ENCODE results near the gene ZXDC.
A peak's percentile ranks its signal among the peaks of the same experiment; 100 is the strongest.

The ZXDC gene

DNA sequence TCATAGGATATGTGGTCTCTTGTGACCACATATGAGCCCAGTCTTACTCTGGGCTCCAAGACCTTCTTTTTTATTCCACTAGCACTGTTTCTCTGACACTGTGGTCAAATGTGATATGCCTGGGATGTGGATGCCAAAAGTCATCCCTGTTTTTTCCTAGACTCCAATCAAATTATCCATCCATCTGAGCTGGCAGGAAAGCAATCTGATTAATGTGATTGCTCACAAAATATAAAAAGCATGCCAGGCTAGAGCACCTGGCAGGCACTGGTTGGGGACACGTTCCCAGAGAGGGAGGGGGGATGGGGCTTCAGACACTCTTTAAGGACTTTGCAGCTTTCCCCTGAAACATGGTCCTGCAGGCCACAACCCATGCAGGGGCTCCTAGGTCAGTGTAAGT, 84.1 kb downstream of the ZXDC start:
- Histone ChIP-seq H3K4me1 (no peaks in the 10 kb centered on the region), H3K27me3 (no peaks in the 10 kb centered on the region), H3K36me3 (no peaks in the 10 kb centered on the region), H3K9me3 (no peaks in the 10 kb centered on the region), H3K4me3 (ENCODE audit: low read depth, low read length) (no peak overlapping the region)
- TF ChIP-seq, protein P1, sequence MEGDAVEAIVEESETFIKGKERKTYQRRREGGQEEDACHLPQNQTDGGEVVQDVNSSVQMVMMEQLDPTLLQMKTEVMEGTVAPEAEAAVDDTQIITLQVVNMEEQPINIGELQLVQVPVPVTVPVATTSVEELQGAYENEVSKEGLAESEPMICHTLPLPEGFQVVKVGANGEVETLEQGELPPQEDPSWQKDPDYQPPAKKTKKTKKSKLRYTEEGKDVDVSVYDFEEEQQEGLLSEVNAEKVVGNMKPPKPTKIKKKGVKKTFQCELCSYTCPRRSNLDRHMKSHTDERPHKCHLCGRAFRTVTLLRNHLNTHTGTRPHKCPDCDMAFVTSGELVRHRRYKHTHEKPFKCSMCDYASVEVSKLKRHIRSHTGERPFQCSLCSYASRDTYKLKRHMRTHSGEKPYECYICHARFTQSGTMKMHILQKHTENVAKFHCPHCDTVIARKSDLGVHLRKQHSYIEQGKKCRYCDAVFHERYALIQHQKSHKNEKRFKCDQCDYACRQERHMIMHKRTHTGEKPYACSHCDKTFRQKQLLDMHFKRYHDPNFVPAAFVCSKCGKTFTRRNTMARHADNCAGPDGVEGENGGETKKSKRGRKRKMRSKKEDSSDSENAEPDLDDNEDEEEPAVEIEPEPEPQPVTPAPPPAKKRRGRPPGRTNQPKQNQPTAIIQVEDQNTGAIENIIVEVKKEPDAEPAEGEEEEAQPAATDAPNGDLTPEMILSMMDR (IDR thresholded peaks at IDR 0.05; ENCODE audit: low read depth, low read length) = no peak
- no peak for DNase-seq

DNA sequence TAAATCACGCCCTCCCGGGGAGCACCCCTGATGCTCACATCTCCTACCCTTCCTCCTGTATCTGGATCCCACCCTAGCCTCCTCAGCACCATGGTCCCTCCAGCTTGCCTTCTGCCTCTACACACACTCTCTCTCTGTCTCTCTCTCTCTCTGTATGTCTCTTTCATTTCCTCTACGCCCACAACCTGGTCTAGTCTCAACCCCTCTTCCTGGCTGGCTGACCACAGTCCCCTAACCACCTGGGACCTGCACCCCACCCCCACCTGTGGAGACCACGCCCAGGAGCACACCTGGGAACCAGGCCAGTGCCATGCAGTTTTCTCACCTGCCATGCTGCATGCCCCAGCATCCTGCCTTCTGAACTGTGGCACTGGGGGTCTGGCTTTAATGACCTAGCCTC, 84.9 kb downstream of the ZXDC start:
- TF ChIP-seq, protein P1 (IDR thresholded peaks at IDR 0.05; ENCODE audit: low read depth, low read length) = no peak
- H3K9me3 ChIP-seq = no peaks in the 10 kb centered on the region
- no peak overlapping the region for H3K4me3 ChIP-seq (ENCODE audit: low read depth, low read length)
- no peaks in the 10 kb centered on the region for H3K36me3 ChIP-seq
- no peaks in the 10 kb centered on the region for H3K27me3 ChIP-seq
- H3K4me1 ChIP-seq = no peaks in the 10 kb centered on the region
- DNase-seq = no peak

DNA sequence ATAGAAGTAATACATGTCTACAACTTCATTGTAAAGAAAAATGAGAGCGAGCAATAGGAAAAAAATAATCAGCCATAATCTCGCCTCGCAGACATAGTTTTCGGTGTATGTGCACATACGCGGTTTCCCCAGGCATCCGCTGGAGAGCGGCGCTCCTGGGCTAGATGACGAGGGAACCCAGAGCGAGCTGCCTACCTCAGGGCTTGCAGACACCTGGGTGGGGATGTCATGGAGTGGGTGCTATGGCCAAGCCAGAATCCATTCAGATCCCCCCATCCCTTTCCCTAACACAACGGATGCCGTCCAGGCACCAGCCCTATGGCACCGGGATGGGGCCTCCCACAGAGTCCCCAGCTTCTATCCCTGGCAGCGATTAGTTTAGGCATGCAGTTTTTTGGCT, 85.5 kb downstream of the ZXDC start:
- Histone ChIP-seq H3K36me3 (no peaks in the 10 kb centered on the region), H3K27me3 (no peaks in the 10 kb centered on the region), H3K4me1 (no peaks in the 10 kb centered on the region), H3K9me3 (no peaks in the 10 kb centered on the region), H3K4me3 (ENCODE audit: low read depth, low read length) (no peak overlapping the region)
- DNase-seq = no peak
- TF ChIP-seq, protein P1 (IDR thresholded peaks at IDR 0.05; ENCODE audit: low read depth, low read length) = no peak

DNA sequence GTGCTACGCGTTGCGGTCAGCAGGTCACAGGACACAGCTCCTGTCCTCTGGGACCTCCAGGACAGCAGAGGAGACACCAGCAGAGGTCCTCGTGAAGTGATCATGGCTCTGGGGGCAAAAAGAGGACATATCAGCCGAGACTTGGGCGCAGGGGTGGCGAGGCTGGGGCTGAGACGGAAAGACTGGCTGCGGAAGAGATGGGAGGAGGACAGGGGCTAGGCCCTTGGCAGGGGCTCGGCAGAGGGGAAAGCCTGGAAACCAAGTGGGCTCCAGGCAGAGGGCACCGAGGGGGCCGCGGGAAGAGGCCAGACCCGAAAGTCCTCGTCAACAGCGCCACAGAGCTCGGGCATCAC, 85.9 kb downstream of the ZXDC start:
- no peaks in the 10 kb centered on the region for H3K27me3 ChIP-seq
- H3K36me3 ChIP-seq = no peaks in the 10 kb centered on the region
- H3K4me3 ChIP-seq (ENCODE audit: low read depth, low read length) = peak overlapping the region; percentile 40
- TF ChIP-seq, protein P1 (IDR thresholded peaks at IDR 0.05; ENCODE audit: low read depth, low read length) = no peak
- H3K4me1 ChIP-seq = no peaks in the 10 kb centered on the region
- no peak for DNase-seq
- no peaks in the 10 kb centered on the region for H3K9me3 ChIP-seq

DNA sequence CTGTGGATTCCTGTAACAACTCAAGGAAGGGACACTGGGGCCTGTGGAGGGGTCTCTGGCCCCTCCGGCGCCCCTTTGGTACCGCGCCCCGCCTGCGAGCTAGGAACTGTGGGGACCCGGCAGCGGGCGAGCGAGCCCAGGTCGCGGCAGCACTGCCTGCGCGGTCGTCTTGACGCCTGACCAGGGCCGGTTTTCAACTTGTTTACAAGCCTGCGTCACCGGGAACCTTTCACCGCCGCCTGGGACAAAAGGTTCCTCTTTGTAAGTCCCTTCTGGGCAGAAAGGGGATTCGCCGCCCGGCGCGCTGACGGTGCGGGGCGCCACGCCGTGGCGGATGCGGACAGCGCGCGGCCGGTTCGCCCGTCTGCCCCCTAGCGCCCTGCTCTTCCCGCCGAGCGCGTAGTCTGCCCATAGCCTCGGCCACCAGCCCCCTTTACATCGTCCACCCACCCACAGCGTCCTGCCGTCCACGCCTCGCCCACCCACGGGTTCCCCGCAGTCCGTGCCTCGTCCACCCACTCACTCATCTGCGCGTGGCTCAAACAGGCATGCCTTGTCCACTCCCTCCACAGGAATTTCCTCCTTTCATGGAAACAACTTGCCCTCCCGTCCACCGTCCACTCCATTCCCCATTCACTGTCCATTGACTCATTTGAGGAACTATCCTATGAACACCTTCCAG, 86.4 kb downstream of the ZXDC start:
- Histone ChIP-seq H3K4me3 (ENCODE audit: low read depth, low read length) (peak overlapping the region; percentile 40), H3K9me3 (no peaks in the 10 kb centered on the region)

More for the DNA sequence above, 86.4 kb downstream of the ZXDC start:
- TF ChIP-seq, protein P1 (IDR thresholded peaks at IDR 0.05; ENCODE audit: low read depth, low read length) = peak; percentile 90
- Histone ChIP-seq H3K27me3 (no peaks in the 10 kb centered on the region), H3K4me1 (no peaks in the 10 kb centered on the region), H3K36me3 (no peaks in the 10 kb centered on the region)
- peak; percentile 86 for DNase-seq

All from BE2C (cell line).